Right forelimb (tissue), 1 donor: ENCODE data around the gene AARS2.
A peak's percentile ranks its signal among the peaks of the same experiment; 100 is the strongest.

Experiments used
- DNase-seq: peaks from one replicate; pipeline ENCODE4 v3.0.0-alpha.2; 2018

AARS2 gene

DNA sequence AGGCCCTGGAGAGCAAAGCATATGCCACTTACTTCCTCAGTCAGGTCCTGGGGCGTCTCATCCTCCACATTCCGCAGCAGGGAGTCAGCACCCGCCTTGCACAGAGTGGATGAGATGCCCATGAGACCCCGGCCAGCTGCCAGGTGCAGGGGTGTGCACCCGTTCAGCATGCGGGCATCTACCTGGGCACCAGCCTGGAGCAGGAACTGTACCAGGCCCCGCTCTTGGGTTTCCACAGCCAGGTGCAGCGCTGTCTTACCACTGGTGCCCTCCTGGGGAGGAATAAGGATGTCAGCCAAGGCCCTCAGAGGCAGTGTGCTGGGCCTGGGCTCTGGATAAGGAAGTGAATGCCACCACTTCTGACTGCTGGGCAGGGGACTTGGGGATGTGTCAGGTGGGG is 53.1 kb downstream of the AARS2 start:
- DNase-seq = no peak

DNA sequence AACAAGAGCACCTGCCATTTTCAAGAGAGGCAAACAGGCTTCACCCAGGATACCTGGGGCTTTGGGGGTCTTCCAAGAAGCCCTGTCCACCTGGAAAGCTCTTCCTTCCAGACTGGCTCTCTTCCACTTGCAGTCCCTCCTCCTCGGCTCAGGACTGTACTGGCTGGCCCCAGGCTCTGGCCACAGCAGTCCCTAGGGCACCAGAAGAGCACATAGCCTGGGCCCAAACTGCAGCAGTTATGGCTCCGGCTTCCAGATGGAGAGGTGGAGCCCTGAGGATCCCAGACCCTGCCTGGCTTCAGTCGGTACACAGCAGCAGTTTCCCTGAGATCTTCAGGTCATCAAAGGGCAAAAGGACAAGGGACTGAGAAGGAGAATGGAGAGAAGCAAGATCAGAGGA is 54.2 kb downstream of the AARS2 start:
- no peak for DNase-seq

DNA sequence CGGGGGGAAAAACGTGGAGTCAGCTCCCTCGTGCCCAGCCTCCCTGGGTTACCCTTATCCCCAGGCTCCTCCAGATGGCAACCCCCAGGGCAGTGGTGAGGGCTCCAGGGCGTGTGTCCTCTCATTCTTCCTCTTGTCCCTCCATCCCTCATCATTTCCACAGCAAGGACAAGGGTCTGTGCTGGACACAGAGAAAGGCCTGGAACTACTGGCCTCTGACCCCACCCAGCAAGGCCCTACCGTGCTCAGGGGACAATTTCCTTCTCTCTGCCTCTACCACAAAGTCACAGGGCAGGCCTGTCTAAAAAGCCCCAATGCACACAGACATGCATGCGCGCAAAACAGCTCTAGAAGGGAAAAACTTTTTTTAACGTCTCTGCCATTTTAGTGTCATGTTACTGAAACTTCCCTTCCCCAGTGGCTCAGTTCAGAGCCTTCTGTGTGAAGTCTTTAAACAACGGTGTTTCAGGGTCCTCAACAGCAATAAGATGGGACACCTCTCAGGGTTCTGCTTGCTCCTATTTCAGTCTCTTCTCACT is 54.8 kb downstream of the AARS2 start:
- no peak for DNase-seq

DNA sequence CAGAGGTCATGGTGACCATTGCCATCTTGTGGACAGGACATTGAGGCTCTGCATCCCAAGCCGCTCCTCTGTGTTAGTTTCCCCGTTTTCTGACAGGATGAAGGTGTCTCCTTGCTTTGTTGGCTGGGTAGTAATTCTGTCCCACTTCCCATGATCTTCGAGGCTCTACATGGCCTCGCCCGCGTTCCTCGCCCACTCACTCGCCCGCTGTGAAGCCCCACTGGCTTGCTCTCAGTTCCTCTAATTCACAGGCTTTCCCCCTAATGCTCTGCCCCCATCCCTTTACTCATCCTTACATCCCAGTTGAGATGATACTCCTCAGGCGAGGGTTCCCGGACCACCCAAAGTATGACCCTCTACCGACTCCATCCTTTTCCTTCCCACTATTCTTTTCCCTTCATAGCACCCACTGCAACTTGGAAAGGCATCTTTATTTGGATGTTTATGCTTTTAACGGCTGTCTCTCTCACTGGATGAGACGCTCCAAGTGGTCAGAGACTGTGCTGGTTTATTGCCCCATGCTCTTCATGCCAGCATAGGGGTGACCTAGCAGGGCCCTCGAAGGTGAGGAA is 55.3 kb downstream of the AARS2 start:
- DNase-seq = no peak

GRCh38 chr6:44257025-44257752 is 56.0 kb downstream of the AARS2 start, which contains the start of gene SLC35B2:
TSS of gene SLC35B2 (minus strand) at chr6:44257528. CDS start at chr6:44257410, 118 bp downstream.
- peak; percentile 85 for DNase-seq

DNA sequence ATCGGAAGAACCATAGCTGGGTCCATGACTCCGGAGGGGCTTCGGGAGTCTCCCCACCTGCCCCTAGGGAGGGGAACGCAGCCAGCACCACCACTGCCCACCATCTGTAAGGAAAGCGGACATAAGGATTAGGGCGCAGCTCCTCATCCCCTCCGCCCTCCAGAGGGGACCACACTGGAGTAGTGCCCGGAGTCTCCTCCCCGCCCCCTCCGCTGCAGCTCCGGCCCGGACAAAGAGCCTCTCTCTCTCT is 56.4 kb downstream of the AARS2 start:
- DNase-seq = peak; percentile 81

DNA sequence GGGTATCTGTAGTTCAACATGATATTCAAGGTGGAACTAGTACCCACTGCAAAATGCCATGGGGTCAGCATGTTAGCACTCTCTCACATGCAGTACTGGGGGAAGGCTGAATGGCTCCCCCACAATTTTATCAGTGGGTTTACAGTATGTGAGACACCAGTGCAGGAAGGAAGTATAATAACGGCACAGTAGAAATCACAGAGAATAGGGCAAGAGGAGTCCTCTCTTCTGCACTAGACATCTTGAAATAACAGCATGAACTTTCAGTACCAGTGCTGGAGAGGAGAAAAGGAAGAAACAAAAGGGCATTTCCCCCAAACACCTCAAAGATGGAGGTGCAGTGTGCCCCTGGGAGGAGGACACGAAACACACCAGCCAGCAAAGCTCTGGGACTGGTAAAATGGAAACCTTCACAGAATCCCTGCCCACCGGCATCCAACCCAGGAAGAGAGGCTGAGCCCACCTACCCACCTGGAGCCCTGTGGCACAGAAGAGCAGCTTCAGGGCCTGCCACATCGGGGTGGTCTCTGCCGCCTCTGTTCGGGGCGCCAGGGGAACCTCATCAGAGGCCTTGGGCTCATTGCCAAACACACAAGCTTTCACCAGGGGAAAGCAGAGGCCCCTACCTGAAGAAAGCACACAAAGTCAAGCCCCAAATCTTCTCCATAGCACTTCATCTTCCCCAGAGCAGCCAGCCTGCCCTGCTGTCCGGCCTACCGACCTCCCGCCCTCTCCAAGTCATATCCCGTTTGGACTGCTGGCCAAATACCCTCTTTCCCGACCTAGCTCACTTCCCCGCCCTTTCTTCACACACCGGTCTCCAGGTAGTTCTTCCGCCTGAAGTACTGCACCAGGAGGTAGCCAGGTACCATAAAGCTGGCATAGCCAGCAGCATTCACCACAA is 57.0 kb downstream of the AARS2 start:
- no peak for DNase-seq

DNA sequence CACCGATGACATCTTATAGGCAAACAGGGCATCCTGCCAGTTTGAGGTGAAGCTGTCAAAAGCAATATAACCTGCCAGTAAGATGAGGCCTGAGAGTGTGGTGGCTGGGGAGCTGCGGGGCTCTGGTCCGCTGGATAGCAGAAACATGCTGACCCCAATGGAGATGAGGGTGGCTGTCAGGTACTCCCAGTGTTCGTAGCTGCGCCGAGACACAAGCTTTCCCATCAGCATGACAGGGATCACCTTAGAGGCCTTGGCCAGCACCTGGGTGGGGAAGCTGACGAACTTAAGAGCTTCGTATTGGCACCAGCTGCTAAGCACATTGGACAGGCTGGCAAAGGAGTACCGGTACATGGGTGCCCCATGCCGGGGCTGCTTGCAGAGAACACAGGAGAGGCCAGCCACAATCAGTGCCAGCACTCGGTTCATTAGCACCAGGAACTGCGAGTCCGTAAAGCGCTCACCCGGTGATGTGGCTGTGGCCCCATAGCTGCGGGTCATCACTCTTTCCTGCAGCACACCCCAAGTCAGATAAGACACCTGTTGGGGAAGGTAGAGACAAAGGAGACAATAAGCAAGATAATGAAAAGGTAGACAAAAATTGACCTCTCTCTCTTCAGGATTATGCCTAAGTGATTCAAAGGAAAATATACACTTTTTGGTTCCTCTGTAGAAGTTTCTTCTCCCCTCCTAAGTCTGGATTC is 57.9 kb downstream of the AARS2 start:
- no peak for DNase-seq

DNA sequence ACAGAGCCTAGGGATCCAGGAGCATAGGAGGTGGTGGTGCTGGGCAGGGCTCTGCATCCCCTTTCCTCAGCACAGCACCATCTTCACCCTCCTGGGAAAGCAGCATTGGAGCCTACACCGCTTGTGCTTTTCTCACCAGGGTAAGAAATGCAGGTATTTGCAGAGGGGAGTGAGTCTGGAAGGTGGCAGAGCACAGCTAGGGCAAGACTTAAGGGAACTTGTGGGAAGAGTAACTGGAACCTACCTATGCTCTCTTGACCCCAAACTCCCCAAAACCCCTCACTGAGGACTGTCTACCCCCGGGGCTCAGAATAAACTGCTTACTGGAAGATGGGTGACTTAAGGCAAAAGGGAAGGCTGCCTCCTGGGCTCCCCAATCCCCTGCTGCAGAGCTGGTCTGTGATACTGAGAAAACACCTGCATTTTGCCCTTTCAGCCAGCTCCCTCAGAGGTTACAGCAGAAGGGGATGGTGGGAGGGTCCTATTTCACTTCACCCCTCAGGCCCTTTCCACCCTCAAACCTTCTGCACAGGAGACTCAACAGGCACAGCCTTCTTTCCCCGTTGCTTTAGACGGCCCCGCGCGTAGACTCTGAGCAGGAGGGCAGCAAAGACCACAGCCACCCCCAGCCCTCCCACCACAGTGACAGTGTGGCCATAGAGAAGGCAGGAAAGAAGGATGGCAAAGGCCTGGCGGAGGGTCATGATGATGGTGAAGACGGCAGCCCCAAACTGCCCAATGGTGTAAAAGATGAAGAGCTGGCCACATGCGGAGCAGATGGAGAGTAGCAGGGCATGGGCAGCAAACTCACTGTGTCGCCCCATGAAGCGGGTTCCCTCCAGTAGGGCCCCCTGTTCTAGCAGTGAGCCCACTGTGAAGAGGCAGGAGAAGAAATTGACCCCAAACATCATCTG is 58.7 kb downstream of the AARS2 start:
- DNase-seq = no peak

DNA sequence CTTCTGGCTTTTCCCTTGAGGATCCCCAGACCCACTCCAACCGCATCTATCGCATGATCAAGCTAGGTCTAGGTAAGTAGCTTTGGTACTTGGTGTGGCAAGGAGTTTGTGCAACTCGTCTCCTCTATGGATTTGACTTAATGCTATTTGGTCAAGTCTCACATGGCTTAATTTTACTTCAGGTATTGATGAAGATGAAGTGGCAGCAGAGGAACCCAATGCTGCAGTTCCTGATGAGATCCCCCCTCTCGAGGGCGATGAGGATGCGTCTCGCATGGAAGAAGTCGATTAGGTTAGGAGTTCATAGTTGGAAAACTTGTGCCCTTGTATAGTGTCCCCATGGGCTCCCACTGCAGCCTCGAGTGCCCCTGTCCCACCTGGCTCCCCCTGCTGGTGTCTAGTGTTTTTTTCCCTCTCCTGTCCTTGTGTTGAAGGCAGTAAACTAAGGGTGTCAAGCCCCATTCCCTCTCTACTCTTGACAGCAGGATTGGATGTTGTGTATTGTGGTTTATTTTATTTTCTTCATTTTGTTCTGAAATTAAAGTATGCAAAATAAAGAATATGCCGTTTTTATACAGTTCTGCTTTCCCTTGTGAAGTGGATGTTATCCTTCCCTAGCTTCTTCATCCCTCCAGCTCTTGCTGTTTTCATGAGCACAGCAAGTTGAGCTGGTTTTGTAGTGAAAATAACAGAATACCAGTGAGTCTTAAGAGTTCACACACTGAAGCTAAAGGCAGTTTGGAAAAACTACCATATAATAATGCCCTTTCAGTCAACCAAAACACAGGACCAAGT is 59.6 kb downstream of the AARS2 start:
- DNase-seq = no peak

DNA sequence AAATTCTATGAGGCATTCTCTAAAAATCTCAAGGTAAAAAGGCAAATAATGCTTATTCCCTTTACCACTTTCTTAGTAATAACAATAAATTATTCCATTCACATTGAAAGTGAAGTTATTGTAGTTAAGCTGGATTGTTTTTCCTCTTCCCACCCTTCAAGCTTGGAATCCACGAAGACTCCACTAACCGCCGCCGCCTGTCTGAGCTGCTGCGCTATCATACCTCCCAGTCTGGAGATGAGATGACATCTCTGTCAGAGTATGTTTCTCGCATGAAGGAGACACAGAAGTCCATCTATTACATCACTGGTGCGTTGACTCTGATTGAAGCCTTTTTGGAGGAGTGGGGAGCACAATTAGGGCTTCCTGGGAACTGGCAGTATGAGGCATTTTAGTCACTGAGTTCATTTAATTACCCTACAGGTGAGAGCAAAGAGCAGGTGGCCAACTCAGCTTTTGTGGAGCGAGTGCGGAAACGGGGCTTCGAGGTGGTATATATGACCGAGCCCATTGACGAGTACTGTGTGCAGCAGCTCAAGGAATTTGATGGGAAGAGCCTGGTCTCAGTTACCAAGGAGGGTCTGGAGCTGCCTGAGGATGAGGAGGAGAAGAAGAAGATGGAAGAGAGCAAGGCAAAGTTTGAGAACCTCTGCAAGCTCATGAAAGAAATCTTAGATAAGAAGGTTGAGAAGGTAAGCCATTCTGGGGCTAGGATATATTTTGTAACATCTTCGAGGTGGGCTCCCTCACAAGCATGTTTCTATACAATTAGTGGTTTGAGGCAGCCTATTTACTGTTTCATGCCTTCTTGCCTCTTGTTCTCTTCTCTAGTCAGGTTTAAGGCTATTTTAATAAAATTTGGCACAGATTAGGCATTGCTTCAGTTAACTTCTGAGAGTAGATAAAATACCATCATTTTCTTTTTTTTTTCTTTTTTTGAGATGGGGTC is 61.3 kb downstream of the AARS2 start:
- no peak for DNase-seq

DNA sequence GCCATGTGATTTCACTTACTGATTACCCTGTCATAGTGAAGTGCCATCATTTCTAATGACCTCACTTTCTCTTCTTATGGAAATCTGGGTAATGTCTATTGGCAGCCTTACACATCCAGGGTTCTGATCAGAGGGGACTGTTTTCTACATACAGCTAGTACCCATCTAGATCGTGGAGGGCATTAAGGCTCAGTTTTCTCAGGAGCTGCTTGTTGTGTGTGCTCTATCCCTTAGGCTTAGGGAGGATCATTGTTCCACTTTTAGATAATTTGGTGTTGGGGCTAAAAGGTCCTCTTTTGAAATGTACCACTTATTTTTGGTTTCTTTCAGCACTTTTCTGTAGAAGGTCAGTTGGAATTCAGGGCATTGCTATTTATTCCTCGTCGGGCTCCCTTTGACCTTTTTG is 62.4 kb downstream of the AARS2 start:
- DNase-seq = no peak

DNA sequence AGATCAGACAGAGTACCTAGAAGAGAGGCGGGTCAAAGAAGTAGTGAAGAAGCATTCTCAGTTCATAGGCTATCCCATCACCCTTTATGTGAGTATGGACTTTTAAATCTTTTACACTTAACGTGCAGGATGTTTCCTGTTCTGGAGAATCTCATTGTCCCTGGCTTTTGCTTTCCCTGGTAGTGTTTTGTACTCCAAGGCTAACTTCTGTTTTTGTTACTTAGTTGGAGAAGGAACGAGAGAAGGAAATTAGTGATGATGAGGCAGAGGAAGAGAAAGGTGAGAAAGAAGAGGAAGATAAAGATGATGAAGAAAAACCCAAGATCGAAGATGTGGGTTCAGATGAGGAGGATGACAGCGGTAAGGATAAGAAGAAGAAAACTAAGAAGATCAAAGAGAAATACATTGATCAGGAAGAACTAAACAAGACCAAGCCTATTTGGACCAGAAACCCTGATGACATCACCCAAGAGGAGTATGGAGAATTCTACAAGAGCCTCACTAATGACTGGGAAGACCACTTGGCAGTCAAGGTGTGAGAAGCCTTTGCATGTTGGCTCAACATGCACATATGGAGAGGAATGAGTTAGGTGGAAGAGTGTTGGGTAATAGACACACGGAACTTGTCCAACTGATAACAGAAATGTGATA is 63.0 kb downstream of the AARS2 start:
- no peak for DNase-seq
